SW480 (cell line): ENCODE data around the gene PDE4DIP.
"Not testable (repeated sequence)": the region's sequence is repeated elsewhere in the genome, so short reads cannot be mapped to it uniquely, and the experiment has no call there.

Experiments
- DNase-seq: peaks from one replicate; pipeline ENCODE4 v3.0.0-alpha.2; 2016; ENCODE audit warnings: low spot score

The PDE4DIP gene

DNA sequence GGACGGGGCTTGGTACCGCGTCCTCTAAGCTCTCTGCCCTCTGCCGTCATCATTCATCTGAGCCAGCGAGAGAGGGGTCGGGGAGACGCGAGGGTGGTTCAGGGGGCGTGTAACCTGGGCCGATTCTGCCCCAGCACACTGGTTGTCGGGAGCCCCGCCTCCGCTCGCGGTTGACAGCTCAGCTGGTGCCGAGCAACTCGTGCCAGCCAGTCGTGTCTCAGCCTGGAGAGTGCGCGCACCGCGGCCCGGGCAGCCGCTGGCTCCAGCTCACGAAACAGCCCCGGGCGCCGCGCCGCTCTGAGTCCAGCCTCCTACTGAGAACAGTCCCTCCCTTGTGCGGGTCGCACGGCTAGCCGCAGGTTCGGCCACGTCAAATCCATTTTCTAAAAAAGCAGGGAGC is at the start of gene PDE4DIP:
PDE4DIP (plus strand) TSS at position 209 of the 400 bp plus-strand sequence. CDS start 347 bp downstream, outside the sequence.
- DNase-seq, result not testable (repeated sequence)

DNA sequence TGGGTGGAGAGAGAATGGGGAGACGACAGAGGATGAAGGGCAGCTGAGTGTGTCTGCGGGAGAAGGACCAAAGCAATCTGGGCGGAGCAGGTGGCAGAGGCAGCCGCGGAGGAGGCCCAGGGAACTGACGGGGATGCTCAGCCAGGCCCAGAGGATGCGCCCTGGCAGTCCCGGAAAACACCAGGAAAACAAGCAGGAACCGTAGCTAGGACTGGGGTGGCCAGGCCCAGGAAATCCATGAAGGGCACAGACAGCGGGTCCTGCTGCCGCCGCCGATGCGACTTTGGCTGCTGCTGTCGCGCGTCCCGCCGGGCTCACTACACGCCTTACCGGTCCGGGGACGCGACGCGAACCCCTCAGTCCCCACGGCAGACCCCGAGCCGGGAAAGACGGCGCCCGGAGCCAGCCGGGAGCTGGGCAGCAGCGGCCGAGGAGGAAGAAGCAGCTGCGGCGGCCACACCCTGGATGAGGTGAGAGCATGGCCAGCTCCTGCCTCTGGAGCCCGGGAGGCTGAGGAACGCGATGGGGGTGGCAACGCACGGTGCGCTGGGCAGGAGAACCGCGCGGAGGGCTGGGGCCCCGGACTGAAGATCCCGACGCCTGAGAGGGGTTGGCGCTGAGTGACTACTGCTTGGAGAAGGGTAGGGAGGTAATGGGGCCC is 35.8 kb upstream of the PDE4DIP start:
- DNase-seq, result not testable (repeated sequence)

DNA sequence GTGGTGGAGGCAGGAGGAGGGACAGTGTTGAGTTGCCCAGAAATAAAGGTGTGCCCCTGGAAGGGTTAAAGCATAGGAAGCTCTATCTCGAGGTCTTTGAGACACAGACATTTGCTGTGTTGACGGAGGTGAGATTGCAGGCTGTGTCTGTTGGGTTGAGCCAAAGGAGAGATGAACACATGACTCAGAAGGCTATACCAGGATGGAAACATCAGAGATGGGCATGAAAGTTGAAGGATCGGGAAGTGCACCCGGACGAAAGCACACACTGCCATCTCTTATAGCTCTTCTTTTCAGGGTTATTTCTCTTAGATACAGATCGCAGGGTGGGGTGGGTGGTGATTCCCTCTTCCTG is 35.3 kb upstream of the PDE4DIP start:
- not testable (repeated sequence) for DNase-seq

DNA sequence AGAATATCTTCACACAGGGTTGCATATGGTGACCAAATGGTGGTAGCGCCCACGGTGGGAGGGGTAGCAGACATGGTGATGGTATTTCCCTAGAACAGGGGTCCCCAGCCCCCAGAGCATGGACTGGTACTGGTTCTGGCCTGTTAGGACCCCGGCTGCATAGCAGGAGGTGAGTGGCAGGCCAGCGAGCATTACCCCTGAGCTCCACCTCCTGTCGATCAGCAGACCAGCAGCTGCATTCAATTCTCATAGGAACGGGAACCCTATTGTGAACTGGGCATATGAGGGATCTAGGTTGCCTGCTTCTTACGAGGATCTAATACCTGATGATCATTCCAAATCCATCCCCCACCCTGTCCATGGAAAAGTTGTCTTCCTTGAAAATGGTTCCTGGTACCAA is 22.0 kb upstream of the PDE4DIP start:
- not testable (repeated sequence) for DNase-seq

DNA sequence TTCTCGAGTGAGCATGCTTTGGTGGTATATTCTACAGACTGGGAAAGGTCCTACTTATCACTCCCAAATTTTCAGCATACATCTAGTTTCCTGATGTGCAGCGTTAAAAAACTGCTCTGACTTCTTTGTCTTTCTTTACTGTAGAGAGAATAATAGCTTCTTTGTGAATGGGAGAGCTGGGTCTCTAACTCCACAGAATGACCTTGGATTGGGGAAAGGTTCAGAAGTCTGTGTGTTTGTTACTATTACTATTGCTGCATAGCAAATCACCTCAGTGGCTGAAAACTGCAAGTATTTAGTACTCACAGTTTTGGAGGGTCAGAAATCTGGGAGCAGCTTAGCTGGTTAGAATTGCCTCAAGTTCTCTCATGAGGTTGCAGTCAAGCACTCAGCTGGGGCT is 20.4 kb upstream of the PDE4DIP start:
- not testable (repeated sequence) for DNase-seq

DNA sequence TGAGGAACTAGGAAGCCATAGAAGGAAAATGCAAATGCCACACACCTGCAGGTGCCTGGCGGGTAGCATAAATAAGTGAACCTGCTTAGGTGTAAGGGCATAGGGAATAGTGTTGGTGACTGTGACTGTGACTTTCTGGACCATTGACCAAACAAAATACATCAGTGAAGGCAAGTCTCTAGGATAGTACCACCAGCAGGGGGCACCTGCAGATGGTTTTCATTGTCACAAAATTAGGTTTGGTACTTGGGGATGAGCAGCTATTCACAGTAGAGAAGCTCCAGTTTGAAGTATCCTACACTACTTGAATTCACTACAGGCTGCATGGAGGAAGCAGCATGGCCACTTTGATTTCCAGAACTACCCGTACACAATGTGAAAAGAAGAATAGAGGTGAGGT is 19.2 kb upstream of the PDE4DIP start:
- DNase-seq, result not testable (repeated sequence)

DNA sequence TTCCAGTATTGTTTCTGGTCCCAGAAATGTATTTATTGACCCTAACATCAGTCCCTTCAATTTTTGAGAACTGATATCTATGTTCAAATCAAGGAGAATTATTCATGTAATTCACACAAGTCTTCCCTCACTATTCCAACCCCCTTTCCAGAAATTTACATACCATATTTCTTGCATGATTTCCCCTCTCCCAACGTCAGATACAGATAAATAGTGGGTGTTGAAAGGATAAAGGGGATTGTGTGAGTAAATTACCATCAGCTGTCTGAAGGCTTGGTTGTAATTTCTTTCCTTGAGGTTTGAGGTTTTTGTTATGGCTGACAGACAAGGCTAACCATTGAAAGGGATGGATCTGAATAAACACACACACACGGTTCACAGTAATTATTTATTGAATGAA is 15.7 kb upstream of the PDE4DIP start:
- DNase-seq, result not testable (repeated sequence)

DNA sequence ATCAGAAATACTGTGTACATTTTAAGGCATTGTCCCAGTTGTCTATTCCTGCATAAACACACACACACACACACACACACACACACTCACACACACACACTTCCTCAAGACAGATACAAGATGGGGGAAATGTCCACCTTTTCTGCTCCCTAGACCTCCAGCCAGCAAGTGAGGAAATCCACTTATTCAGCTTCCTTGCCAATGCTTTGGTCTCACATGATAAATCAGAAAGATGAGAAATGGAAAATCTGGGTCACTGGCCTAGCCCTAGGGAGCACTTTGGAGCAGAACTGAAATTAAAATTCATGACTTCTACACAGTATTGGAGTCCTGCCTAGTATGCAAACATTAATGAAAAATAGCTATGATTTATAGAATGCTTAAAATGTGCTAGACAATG is 15.3 kb upstream of the PDE4DIP start:
- not testable (repeated sequence) for DNase-seq

DNA sequence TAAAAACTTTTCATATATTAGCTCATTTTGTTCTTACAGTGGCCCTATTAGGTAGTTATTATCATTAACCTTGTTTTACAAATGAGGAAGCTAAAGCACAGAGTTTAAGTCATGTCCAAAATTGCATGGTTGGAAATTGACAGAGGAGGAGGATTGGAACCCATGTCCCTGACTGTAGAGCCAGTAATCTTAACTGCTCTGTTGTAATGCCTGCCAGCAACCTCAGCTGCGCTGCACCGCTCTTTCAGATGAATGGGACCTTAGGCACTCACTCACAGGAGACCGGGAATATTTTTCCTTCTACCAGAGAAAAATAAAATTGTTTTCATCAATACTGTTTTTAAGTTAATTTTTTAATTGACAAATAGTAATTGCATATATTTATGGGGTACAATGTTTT is 14.9 kb upstream of the PDE4DIP start:
- not testable (repeated sequence) for DNase-seq

DNA sequence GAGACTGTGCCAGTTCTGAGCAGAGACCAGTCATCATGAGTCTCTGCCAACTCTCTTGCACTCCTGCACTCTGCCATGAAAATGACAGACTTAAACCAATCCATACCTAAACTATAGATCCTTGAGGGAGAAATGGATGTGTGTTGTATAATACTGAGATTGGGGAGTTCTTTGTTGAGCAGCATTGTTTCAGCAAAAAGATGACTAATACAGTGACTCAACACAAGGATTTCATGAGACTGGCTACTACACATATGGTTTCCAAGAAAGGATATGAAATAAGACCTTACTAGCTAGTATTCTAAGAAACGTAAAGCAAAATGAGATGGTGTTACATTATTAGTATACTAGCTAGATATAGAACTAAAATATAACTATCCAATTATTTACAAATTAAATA is 3.0 kb upstream of the PDE4DIP start:
- not testable (repeated sequence) for DNase-seq

DNA sequence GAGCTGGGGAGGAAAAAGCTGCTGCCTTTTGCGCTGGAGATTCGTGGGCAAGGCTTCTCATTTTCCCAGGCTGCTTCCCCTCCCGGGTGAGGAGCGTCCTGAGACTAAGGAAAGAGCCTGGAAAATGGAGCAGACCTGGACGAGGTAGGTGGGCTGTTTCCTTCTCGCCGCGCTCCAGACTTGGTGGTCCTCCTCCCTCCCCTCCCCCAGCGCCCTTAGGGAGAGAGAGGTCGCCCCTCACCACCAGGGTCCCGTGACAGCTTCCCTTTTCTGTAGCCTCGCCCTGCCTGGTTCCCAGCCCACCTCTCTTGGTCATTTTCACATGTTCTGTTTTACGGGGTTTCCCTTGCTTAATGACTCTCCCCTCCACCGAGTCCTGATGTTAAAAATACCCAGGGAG is 423 bp downstream of the PDE4DIP start:
- DNase-seq, result not testable (repeated sequence)

DNA sequence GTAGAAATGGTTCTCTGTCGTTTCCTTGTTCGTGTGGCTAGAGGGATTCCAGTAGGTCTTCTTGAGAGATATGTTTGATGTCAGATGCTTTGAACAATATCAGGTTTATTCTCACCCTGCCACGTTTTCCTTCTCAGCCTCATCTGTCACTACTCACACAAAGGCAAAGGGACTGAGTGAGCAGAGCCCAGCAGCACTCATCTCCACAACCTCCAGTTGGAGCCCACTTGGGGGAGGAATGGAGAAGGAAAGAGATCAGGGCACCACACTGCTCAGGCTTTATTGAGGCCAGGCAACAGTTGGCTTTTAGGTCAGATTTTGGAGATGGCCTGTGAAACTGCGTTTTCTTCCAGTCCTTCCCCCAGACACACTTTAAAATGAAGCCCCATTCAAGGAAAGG is 840 bp downstream of the PDE4DIP start:
- DNase-seq, result not testable (repeated sequence)

DNA sequence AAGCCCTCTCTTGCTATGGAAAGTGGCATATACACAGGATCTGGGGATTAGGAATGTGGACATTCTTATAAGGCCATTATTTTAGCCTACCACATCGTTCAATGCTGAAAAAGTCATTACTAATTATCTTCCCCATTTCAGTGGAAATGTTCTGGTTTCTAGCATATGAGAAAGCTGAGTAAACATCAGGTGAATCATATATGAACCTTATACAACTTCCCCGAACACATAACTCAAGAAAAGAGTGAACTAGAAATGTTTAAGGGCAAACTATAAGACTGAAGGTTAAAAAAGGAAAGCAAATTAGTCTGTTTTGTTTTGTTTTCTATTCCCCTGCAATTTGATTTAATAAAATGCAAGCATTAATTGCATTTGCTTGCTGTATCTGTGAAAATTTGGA is 6.1 kb downstream of the PDE4DIP start:
- DNase-seq, result not testable (repeated sequence)

DNA sequence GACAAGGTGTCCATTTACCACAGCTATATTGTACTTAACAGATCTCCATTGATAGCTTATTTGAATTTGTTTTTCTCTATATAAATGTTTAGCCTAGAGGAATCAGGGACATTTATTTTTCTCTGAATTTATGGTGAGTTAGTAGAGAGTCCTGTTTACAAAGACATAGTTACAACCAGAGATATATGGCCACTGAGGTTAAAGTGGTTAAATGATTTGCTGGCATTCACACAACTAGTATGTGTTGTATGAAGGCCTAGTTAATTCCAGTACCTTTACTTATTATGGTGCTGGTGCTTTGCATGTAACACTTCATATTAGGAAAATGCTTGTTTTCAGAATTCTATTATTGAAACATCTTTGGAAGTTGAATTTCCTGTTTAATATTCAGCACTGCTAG is 6.6 kb downstream of the PDE4DIP start:
- not testable (repeated sequence) for DNase-seq

DNA sequence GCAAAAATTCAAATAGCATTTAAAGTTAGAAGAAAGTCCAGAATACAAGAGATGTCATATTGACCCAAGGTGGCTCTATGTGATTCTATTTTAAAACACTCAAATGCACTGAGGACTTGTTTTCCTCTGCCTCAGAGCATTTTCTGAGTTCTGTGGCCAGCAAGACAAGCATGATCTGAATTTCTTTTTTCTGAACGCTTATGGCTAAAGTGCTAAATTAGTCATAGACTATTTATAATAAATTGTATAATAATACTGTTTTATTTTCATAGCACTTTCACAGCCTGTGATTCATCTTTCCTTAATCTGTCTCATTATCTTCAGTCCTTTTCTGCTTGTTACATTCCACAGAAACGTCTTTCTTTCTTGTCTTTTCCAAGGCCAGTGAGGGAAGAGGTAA is 7.5 kb downstream of the PDE4DIP start:
- DNase-seq, result not testable (repeated sequence)

DNA sequence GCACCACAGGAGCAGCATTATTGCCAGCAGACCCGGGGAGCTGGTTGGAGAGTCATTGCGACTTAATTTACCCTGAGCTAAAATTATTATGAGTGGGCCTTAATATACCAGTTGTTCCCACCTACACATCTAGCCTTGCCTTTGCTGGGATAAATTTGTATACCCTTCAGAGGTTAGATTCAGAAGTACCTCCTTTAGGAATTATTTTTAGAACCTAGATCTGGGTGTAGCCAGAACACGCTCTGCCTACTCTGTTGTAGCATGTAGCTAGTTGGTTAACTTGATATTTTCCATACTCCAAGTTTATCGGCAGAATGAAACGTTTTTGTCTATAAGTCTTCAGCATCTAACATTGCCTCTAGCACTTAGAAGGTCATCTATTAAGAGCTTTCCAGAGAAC is 9.1 kb downstream of the PDE4DIP start:
- DNase-seq, result not testable (repeated sequence)

DNA sequence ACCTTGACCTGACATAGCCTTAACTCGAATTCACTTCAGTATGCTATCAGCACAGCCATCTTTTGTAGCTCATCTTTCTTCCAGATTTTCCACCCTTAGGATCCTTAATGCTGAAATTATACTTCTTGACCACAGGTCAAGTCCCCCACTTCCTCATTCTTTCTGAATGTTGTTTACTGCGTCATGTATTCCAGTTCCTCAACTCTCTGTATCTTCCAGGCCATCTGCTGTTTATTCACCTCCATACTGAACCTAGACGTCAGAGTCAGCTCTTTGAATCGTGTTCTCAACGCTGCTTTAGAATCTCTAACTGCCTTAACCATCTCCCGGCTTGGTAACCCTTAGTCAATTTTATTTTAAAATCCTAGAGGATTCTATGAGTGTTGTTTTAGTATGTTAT is 9.8 kb downstream of the PDE4DIP start:
- DNase-seq, result not testable (repeated sequence)

DNA sequence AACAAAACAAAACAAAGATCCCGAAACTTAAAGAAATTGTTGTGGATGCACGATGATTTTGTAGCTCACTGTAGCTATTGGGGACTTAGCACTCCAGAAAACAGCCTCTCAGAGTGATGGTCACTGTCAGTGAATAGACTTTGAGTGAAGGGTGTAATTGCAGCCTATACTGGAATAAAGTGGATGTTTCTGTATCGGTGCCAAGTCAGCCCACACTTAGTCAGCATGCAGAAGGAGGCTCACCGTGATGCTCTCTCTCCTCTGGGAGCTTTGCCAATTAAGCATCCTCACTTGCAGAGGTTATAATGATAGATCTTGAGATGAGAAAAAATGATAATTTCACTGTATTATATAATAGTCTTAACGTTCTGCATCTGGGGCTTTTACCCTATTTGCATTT is 11.1 kb downstream of the PDE4DIP start:
- not testable (repeated sequence) for DNase-seq

DNA sequence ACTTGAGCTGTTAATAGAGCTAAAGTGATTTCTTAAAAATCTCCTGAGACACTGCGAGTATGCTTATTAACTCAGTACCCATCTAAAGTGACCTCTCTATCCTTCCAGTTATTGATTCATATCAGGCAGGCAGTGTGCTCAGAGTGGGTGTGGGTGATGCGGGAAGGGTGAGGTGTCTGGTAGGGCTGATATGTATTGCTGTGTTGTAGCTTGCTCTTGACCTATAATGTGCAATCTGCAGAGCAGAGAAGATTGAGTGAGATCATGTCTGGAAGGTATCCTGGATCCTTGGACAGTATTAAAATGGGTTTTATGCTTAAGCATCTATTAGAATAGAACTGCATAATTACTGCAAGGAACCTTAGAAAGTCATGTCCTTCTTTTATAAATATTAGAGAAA is 15.8 kb downstream of the PDE4DIP start:
- DNase-seq, result not testable (repeated sequence)

DNA sequence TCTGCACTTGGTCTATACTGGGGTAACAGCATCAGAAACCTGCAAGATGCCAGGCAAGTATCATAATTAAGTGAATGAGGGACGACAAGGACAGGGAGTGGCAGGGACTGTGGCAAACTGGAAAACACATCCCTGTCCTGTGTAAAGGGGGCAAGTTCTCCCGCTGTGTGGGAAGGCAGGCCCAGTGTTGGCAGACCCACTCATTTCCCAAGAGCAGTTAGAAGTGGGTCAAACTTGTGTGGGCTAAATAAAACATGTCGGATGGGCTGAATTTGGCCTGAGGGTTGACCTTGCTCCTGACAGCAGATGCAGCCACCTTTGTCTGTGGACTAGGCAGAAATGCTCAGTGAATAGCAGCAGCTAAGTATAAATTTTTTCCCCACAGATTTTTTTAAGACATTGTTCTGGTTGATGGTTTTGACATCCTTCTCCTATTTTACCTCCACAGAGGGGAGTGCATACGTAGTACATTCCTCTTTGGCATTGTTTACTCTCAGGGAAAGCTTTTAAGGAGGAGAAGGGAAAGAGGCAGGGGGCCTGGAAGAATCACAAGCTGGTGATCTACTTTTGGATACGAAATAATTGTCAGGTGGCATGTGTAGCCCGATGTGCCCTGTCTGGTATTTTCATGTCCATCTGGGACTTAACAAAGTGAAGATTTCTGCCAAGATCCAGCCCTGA is 16.5 kb downstream of the PDE4DIP start:
- DNase-seq, result not testable (repeated sequence)

DNA sequence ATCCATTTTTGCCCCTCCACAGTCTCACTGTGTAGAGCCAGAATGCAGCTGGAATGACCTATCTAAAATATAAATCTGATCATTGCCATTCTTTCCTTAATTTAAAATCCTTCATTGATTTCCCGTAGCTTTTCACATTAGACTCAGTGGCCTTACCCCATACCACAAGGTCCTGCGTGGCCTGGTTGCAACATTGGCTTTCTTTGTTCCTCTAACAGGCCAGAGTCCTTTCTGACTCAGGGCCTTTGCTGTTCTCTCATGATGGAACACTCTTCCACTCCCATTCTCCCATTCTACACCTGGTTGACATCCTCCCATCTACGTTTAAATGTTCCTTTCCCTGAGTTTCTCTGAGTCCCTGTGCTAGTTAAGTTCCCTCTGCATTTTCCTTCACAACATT is 18.4 kb downstream of the PDE4DIP start:
- DNase-seq, result not testable (repeated sequence)

DNA sequence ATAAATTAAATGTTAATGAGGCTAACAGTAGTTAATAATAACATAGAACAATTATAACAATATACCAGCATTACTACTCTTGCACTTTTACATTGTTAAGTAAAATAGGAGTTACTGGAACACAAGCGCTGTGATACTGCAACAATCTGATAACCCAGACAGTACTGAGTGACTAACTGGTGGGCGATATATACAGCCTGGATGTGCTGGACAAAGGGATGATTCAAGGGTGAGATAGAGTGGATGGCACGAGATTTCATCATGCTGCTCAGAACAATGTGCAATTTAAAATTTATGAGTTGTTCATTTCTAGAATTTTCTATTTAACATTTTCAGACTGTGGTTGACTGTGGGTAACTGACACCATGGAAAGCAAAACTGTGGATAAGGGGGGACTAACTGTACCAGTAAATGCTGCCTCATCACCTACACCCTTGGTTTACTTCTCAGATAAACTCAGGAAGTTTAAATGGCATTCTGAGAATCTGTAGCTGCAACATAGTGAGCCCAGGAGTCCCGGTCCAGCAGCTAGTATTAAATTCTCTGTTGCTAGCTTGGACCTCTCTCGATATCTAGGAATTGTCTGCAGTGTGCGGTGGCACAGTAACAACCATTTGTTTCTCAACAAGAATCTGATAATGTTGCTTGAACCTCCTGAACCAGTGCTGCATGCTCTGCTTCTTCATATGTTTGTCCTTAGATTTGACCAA is 24.9 kb downstream of the PDE4DIP start:
- not testable (repeated sequence) for DNase-seq

DNA sequence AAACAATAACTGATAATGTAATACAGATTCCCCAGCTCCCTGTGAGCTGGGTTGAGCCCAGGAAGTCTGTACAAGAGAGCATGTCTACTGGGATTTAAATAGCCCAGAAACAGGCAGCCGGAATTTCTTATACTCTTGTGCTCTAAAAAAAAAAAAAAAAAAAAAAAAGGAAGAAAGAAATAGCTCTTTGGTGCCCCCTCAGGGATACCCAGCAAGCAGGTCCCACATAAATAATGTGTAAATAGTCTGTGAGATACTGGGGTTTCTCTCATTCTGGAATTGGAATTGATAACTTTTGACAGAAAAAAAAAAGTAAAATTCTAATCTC is 25.4 kb downstream of the PDE4DIP start:
- DNase-seq, result not testable (repeated sequence)
